ENCODE results near the gene LSM7.

The LSM7 gene

DNA sequence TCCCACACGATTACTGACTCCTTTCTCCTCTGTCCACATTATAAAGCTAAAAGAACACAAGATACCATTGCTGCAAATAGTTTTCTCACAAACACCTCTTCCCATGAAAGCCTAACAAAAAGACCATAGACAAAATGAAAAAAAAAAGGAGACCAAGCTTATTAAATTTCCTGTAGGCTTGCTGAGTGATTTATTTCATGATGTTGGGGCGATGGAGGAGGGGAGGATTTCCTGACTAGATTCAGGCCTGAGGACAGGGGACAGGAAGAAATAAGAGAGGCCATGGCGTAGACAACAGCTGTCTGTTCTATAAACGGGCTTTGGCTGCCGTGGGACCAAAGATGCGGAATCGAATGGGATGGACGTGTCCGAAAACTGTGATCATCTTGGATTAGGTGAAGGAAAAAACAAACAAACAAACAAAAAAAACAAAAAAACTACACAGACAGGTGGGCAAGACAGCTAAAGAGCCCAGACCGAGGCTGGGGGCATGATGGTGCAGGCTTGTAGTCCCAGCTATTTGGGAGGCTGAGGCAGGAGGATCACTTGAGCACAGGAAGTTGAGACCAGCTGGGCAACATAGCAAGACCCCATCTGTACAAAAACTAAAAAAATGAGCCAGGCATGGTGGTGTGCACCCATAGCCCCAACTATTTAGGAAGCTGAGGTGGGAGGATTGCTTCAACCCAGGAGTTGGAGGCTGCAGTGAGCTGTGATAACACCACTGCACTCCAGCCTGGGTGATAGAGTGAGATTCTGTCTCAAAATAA is 37.0 kb upstream of the LSM7 start:
- no peak for DNase-seq (ENCODE audit: low read depth)
- TF ChIP-seq, protein P1, sequence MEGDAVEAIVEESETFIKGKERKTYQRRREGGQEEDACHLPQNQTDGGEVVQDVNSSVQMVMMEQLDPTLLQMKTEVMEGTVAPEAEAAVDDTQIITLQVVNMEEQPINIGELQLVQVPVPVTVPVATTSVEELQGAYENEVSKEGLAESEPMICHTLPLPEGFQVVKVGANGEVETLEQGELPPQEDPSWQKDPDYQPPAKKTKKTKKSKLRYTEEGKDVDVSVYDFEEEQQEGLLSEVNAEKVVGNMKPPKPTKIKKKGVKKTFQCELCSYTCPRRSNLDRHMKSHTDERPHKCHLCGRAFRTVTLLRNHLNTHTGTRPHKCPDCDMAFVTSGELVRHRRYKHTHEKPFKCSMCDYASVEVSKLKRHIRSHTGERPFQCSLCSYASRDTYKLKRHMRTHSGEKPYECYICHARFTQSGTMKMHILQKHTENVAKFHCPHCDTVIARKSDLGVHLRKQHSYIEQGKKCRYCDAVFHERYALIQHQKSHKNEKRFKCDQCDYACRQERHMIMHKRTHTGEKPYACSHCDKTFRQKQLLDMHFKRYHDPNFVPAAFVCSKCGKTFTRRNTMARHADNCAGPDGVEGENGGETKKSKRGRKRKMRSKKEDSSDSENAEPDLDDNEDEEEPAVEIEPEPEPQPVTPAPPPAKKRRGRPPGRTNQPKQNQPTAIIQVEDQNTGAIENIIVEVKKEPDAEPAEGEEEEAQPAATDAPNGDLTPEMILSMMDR (conservative IDR thresholded peaks at IDR 0.05; ENCODE audit: low read depth, low read length): no peak
- H3K4me3 ChIP-seq (ENCODE audit: low read length): no peak overlapping the region

DNA sequence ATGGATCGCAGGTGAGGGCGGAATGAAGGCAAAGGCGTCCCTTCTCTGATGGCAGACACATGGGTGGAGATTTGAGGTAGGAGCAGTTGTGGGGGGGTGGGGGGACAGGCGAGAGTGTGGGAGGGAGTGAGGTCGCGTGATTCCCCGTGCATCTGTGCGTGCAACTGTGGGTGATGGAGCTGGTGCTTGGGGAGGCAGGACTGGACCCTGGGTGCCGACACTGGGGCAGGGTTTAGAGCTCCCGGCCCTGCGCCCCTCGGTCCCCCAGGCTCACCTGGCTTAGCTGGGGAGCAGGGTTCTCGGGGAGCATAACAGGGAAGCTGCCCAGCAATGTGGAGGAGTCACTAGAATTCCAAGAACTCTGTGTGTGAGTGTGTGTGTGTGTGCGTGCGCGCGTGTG is 35.0 kb upstream of the LSM7 start:
- H3K4me3 ChIP-seq (ENCODE audit: low read length): no peak overlapping the region
- no peak for DNase-seq (ENCODE audit: low read depth)
- TF ChIP-seq, protein P1 (conservative IDR thresholded peaks at IDR 0.05; ENCODE audit: low read depth, low read length): no peak

DNA sequence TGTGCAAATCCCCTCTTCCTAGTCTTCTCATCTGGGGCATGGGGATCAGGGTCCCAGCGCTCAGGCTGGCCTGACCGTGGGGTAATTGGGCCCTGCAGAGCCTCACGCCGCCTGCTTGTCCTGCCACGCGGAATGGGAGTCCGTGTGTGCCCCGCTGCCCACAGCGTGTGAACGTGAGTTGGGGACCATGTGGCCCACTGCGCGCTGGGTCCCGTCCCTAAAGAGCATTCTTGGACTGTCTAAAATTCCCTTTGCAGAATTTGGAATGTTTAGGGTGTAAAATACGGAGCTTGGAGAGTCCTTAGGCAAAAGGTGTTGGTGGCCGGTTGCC is 34.5 kb upstream of the LSM7 start:
- no peak for DNase-seq (ENCODE audit: low read depth)
- TF ChIP-seq, protein P1 (conservative IDR thresholded peaks at IDR 0.05; ENCODE audit: low read depth, low read length): no peak
- no peak overlapping the region for H3K4me3 ChIP-seq (ENCODE audit: low read length)

DNA sequence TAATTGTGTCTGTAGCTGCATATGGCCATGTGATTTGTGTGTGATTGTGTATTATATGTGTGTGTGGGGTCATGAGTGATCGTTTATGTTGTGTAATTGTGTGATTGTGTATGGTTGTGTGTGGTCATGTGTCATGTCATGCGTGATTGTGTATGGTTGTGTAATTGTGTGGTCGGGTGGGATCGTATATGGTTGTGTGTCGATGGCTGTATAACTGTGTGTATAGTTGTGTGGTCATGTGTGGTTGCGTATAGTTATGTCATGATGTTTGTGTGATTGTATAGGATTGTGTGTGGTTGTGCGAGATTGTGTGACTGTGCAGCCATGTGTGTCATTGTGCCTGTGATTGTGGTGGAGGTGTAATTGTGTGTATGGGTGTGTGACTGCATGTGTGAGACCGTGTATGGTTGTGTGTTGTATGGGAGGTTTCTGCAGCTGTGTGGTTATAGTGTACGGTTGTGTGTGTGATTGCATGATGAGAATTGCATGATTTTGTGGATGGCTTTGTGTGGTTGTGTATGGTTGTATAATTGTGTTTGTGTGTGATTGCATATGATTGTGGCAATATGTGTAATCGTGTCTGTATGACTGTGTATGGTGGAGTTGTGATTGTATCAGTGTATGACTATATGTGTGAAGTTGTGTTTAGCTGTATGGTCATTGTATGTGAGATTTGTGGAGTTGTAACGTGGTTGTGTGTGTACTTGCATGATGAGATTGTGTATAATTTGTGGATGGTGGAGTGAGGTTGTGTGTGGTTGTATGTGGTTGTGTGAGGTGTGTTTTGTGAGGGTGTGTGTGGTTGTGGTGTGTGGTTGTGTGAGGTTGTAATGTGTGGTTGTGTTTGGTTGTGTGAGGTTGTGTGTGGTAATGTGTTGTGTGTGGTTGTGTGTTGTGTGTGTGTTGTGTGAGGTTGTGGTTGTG is 33.9 kb upstream of the LSM7 start:
- H3K4me3 ChIP-seq (ENCODE audit: low read length): no peak overlapping the region
- TF ChIP-seq, protein P1 (conservative IDR thresholded peaks at IDR 0.05; ENCODE audit: low read depth, low read length): no peak
- no peak for DNase-seq (ENCODE audit: low read depth)

DNA sequence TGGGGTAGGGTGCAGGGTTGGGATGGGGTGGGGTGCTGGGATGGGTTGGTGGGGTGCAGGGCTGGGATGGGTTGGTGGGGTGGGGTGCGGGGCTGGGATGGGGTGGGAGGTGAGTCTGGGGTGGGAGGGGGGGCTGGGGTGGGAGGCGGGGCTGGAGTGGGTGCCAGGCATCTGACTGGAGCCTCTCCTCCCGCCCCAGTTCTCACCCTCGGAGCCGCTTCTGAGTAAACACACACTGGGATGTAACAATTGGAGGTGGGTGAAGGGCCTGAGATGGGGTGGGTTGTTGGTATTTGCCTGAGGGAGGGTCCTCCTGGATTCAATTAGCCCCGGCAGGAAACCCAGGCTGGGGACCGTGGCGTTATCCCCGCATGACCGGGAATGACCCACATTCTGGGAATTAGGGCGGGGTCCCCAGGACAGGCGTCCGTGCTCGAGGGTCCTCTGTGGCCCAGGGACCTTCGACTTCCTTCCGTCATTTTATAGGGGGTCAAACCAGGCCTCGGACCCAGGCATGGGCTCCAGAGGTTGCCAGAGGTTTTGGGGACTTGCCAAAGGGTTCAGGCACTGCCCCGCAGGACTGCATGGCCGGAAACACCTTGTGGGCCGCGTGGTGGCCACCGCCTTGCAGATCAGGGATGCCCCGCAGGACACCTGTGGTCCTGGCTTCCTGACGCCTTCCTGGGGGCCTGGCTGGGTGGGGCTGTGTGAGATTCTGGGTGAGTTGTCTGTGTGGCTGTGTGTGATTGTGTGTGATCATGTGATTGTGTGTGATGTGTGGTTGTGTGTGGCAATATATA is 33.1 kb upstream of the LSM7 start:
- TF ChIP-seq, protein P1 (conservative IDR thresholded peaks at IDR 0.05; ENCODE audit: low read depth, low read length): no peak
- H3K4me3 ChIP-seq (ENCODE audit: low read length): no peak overlapping the region
- DNase-seq (ENCODE audit: low read depth): no peak

DNA sequence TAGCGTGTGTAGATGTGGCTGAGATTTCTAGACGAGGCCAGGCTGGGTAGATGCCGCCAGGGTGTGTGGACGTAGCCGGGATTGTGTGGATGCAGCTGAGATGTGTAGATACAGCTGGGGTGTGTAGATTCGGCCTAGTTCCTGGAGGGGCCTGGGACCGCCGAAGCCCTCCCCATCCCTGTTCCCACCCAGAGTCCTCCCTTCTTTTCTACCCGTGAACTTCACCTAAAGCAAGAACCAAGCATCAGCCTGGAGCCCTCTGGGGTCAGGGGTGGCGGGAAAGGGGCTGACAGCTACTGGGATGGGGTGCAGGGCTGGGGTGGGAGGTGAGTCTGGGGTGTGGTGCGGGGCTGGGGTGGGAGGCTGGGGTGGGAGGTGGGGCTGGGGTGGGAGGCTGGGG is 32.4 kb upstream of the LSM7 start:
- no peak overlapping the region for H3K4me3 ChIP-seq (ENCODE audit: low read length)
- TF ChIP-seq, protein P1 (conservative IDR thresholded peaks at IDR 0.05; ENCODE audit: low read depth, low read length): no peak
- no peak for DNase-seq (ENCODE audit: low read depth)
